ENCODE data around the gene WDR18.

GRCh38 chr19:942133-942645 is 42.0 kb upstream of the WDR18 start:
- no peak for TF ChIP-seq POLR2AphosphoS5 (IDR thresholded peaks at IDR 0.05)
- no peak for TF ChIP-seq CTCF (IDR thresholded peaks at IDR 0.05)
- TF ChIP-seq EP300 (IDR thresholded peaks at IDR 0.05): no peak
- no peak for TF ChIP-seq POLR2A (IDR thresholded peaks at IDR 0.05)

Measured in upper lobe of left lung (tissue), 4 donors.